Epithelial cell of proximal tubule (primary cell): Measurements from ENCODE around the gene IKZF3. TPM values are rescaled to one million over a fixed set of nuclear protein-coding genes. Genes with fewer than 3 reads are reported as not detected.

Source experiments
- DNase-seq: peaks from one replicate; pipeline ENCODE4 v3.0.0-alpha.2; 2011; ENCODE audit warnings: low read depth
- H3K4me3 ChIP-seq: 2 replicates; pipeline ENCODE4 v1.5.1; 2011; ENCODE audit warnings: low read depth, mild to moderate bottlenecking, low read length
- CTCF ChIP-seq: conservative IDR thresholded peaks from 2 replicates; pipeline ENCODE4 v1.5.1; 2012; ENCODE audit warnings: low read depth, mild to moderate bottlenecking, low read length
- total RNA-seq: library from RNA; depleted of rRNA; stranded (reverse); fragments of >200 nt; gene quantifications from 2 replicates; pipeline ENCODE4 v1.2.3, GENCODE V29; 2015

The IKZF3 gene
- total RNA-seq, 1 donor from 2014 or later: not detected

DNA sequence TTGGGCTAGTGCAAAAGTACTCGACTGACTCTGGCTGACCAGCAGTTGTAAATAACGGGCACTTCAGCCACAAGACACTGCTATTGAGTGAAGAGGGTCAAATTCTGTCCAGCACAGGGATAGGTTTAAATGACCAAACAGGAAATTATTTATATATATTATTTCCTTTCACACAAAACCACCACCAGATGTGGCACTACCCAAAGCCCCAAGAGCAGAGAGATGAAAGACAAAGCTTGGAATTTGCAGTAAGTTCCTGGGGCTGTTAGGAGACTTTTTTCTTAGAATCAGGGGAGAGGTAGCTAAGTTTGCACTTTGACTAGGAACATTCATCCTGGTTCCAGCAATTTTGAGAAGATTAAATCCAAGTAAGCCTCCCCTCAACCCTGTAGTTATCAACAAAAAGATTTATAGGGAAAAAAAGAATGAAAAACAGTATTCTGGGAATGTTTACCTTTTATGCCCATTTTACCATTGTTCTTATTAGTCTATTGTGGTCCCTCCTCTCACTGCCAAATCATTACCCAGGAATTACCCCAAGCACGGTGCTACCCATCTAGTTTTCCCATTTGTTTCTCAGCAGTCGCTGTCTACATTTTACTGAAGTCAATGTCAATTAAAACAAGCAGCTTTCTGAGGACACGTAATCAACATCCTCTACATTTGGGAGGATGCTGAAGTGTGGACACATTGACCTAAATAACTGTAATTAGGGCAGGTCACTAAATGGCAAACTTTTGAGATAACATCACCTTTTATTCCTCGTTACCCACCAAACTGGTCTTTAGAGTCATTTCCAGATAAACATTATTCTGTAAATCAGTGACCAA, 82.9 kb downstream of the IKZF3 start:
- no peak for DNase-seq
- TF ChIP-seq CTCF: no peak

GRCh38 chr17:39777534-39778365, 86.4 kb downstream of the IKZF3 start:
- DNase-seq: no peak
- TF ChIP-seq CTCF: no peak
- H3K4me3 ChIP-seq: no peak overlapping the region

More for the DNA sequence above, 82.9 kb downstream of the IKZF3 start:
- no peak overlapping the region for H3K4me3 ChIP-seq

DNA sequence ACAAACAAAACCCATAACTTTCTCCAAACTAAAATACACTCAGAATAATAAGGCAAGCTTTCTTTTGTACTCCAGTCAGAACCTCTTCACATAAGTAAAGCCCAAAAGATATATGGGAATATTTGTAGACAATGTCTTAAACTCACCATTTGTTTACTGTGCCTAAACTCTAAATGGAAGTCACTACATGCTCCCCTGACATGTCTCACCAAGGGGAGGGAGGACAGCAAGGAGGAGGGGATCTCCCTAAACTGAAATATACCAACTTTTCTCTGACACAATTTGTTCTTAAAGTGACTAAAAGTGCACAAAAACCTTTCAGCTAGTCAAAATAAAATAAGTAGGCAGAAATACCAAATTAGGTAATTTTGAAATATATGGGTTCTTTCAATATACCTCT, 87.9 kb downstream of the IKZF3 start:
- no peak overlapping the region for H3K4me3 ChIP-seq
- DNase-seq: no peak
- no peak for TF ChIP-seq CTCF

DNA sequence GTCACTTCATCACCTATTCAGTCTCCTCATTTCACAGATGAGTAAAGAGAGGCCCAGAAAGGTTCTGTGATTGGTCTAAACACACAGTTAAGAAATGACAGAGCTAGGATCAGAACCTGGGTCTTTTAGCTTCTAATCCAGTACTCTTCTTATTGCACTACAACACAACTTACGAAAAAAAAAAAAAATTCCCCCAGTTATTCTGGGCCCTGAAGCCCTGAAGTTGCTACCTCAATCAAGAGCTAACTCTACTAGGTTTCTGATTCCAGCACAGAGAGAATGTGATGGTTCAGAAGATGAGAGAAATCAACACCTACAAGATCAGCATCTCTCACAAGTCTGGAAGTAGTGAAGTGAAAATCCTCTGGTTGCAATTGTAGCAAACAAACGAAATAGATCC, 89.1 kb downstream of the IKZF3 start:
- no peak for TF ChIP-seq CTCF
- no peak overlapping the region for H3K4me3 ChIP-seq
- DNase-seq: no peak

GRCh38 chr17:39774047-39774446, 90.1 kb downstream of the IKZF3 start:
- H3K4me3 ChIP-seq: no peak overlapping the region
- TF ChIP-seq CTCF: no peak
- no peak for DNase-seq

DNA sequence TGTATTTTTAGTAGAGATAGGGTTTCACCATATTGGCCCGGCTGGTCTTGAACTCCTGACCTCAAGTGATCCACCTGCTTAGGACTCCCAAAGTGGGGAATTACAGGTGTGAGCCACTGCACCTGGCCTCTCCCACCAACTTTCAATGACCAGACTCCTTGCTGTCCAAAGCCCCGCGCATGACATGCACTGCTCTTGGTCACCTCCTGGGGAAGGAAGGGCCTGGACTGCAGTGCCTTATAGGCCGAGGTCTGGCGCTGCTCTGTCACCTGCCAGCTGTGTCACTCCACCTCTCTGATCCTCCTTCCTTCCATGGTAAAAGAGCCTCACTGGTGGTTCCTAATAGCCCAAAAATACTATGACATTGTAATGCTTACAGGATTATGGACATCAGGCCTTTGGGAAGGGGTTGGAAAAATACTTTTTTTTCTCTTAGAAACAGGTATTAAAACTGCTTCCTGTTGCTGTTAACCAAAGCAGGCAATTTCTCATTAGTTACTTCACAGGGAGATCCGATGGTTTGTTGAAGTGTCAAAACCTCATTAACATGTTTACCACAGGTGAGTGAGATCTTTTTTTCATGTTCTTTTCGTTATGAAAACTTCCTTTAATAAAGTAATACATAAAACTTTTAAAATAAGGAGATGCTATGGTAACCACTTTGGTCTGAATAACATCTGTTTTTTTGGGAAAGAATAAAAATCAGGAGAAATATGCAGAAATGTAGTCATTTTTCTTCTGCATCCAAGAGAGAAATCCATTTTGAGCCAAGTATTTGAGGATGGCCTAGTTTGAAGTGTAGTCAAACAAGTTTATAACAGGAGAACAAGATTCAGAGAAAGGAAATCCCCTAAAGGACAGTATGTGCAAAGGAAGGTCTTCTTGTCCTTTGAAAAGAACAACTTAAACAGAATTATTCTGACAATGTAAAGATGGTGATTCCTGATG, 90.9 kb downstream of the IKZF3 start:
- DNase-seq: no peak
- TF ChIP-seq CTCF: no peak
- H3K4me3 ChIP-seq: no peak overlapping the region
